Duodenal mucosa (tissue), 2 donors: ENCODE data around the gene CDRT4.

Experiments used
- H3K27ac ChIP-seq: one replicate; pipeline ENCODE4 v1.7.0; 2013; ENCODE audit warnings: low read depth, low read length
- H3K27me3 ChIP-seq, 2 donors: one replicate each; pipeline ENCODE4 v1.7.0; 2013; ENCODE audit warnings: low read length in 2 of 2, control low read depth in 1 of 2; ENCODE audit not compliant: insufficient read depth in 2 of 2, control insufficient read depth in 1 of 2
- H3K36me3 ChIP-seq, 2 donors: one replicate each; pipeline ENCODE4 v1.7.0; 2013; ENCODE audit warnings: low read length in 2 of 2, control low read depth in 1 of 2; ENCODE audit not compliant: insufficient read depth in 2 of 2, control insufficient read depth in 1 of 2
- H3K4me1 ChIP-seq, 2 donors: one replicate each; pipeline ENCODE4 v1.7.0; 2013; ENCODE audit warnings: low read length in 2 of 2, control low read depth in 1 of 2; ENCODE audit not compliant: insufficient read depth in 2 of 2, control insufficient read depth in 1 of 2
- H3K4me3 ChIP-seq, 2 donors: one replicate each; pipeline ENCODE4 v1.7.0; 2013; ENCODE audit warnings: low read length in 2 of 2, low read depth in 1 of 2
- H3K9ac ChIP-seq, 2 donors: one replicate each; pipeline ENCODE4 v1.7.0; 2013; ENCODE audit warnings: low read length in 2 of 2, low read depth in 1 of 2
- H3K9me3 ChIP-seq, 2 donors: one replicate each; pipeline ENCODE4 v1.7.0; 2013; ENCODE audit warnings: low read length in 2 of 2, control low read depth in 1 of 2; ENCODE audit not compliant: control insufficient read depth in 1 of 2

The CDRT4 gene

GRCh38 chr17:15462976-15463772, 4.2 kb downstream of the CDRT4 start:
- H3K4me3 ChIP-seq = no peak overlapping the region
- H3K9ac ChIP-seq = no peak overlapping the region
- peaks cover 23 to 29% of the 10 kb centered on the region in 2 donors for H3K4me1 ChIP-seq
- no peaks in the 10 kb centered on the region for H3K27me3 ChIP-seq
- no peaks in the 10 kb centered on the region for H3K36me3 ChIP-seq
- H3K9me3 ChIP-seq = no peaks in the 10 kb centered on the region
- H3K27ac ChIP-seq = no peak overlapping the region

- Histone ChIP-seq H3K36me3 (no peaks in the 10 kb centered on the region), H3K9me3 (no peaks in the 10 kb centered on the region), H3K4me3 (no peak overlapping the region), H3K27me3 (no peaks in the 10 kb centered on the region), H3K9ac (no peak overlapping the region), H3K4me1 (peaks cover 23% of the 10 kb centered on the region in 2 donors), H3K27ac (no peak overlapping the region)
Measured at GRCh38 chr17:15457723-15458094, 9.7 kb downstream of the CDRT4 start.

- H3K4me1 ChIP-seq = peaks cover 27 to 29% of the 10 kb centered on the region in 2 donors
- H3K9me3 ChIP-seq = no peaks in the 10 kb centered on the region
- H3K4me3 ChIP-seq = no peak overlapping the region
- no peaks in the 10 kb centered on the region for H3K27me3 ChIP-seq
- H3K9ac ChIP-seq = no peak overlapping the region
- no peaks in the 10 kb centered on the region for H3K36me3 ChIP-seq
- no peak overlapping the region for H3K27ac ChIP-seq
Measured at GRCh38 chr17:15456972-15457722, 10.3 kb downstream of the CDRT4 start.

GRCh38 chr17:15456496-15456895, 10.9 kb downstream of the CDRT4 start:
- no peak overlapping the region for H3K27ac ChIP-seq
- H3K9me3 ChIP-seq = no peaks in the 10 kb centered on the region
- no peak overlapping the region for H3K9ac ChIP-seq
- peaks cover 0 to 4% of the 10 kb centered on the region in 2 donors for H3K36me3 ChIP-seq
- H3K4me3 ChIP-seq = no peak overlapping the region
- H3K27me3 ChIP-seq = no peaks in the 10 kb centered on the region
- peaks cover 29 to 30% of the 10 kb centered on the region in 2 donors for H3K4me1 ChIP-seq

GRCh38 chr17:15454346-15454745, 13.1 kb downstream of the CDRT4 start:
- peaks cover 0 to 5% of the 10 kb centered on the region in 2 donors for H3K36me3 ChIP-seq
- H3K4me1 ChIP-seq = peaks cover 29 to 30% of the 10 kb centered on the region in 2 donors
- H3K9me3 ChIP-seq = no peaks in the 10 kb centered on the region
- no peak overlapping the region for H3K9ac ChIP-seq
- no peaks in the 10 kb centered on the region for H3K27me3 ChIP-seq
- no peak overlapping the region for H3K4me3 ChIP-seq
- no peak overlapping the region for H3K27ac ChIP-seq

GRCh38 chr17:15453782-15454181, 13.6 kb downstream of the CDRT4 start:
- Histone ChIP-seq H3K4me3 (no peak overlapping the region), H3K27ac (no peak overlapping the region), H3K27me3 (no peaks in the 10 kb centered on the region), H3K36me3 (peaks cover 0 to 5% of the 10 kb centered on the region in 2 donors), H3K9ac (peak overlapping the region in 1 of 2 donors; percentile 4), H3K9me3 (no peaks in the 10 kb centered on the region), H3K4me1 (peaks cover 29 to 33% of the 10 kb centered on the region in 2 donors)

GRCh38 chr17:15453246-15453645, 14.2 kb downstream of the CDRT4 start:
- Histone ChIP-seq H3K27ac (no peak overlapping the region), H3K9ac (no peak overlapping the region)

GRCh38 chr17:15452746-15453145, 14.7 kb downstream of the CDRT4 start:
- H3K9ac ChIP-seq = no peak overlapping the region
- no peak overlapping the region for H3K27ac ChIP-seq
- H3K4me3 ChIP-seq = no peak overlapping the region
- H3K27me3 ChIP-seq = no peaks in the 10 kb centered on the region
- H3K4me1 ChIP-seq = peaks cover 40 to 44% of the 10 kb centered on the region in 2 donors
- H3K9me3 ChIP-seq = no peaks in the 10 kb centered on the region
- peaks cover 0 to 5% of the 10 kb centered on the region in 2 donors for H3K36me3 ChIP-seq

More at GRCh38 chr17:15453246-15453645, 14.2 kb downstream of the CDRT4 start:
- H3K27me3 ChIP-seq = no peaks in the 10 kb centered on the region
- peaks cover 35 to 39% of the 10 kb centered on the region in 2 donors for H3K4me1 ChIP-seq
- H3K36me3 ChIP-seq = peaks cover 0 to 5% of the 10 kb centered on the region in 2 donors
- no peaks in the 10 kb centered on the region for H3K9me3 ChIP-seq
- H3K4me3 ChIP-seq = no peak overlapping the region

- peaks cover 41 to 42% of the 10 kb centered on the region in 2 donors for H3K4me1 ChIP-seq
- H3K27me3 ChIP-seq = no peaks in the 10 kb centered on the region
- H3K4me3 ChIP-seq = no peak overlapping the region
- no peak overlapping the region for H3K9ac ChIP-seq
- no peaks in the 10 kb centered on the region for H3K9me3 ChIP-seq
- peaks cover 0 to 5% of the 10 kb centered on the region in 2 donors for H3K36me3 ChIP-seq
- H3K27ac ChIP-seq = no peak overlapping the region
Measured at GRCh38 chr17:15451680-15452079, 15.7 kb downstream of the CDRT4 start.

GRCh38 chr17:15448580-15448956, 18.9 kb downstream of the CDRT4 start:
- H3K4me1 ChIP-seq = peaks cover 26 to 31% of the 10 kb centered on the region in 2 donors
- no peak overlapping the region for H3K27ac ChIP-seq
- H3K9ac ChIP-seq = peak overlapping the region in 1 of 2 donors; percentile 18
- no peaks in the 10 kb centered on the region for H3K9me3 ChIP-seq
- H3K4me3 ChIP-seq = no peak overlapping the region
- H3K36me3 ChIP-seq = peaks cover 0 to 5% of the 10 kb centered on the region in 2 donors
- H3K27me3 ChIP-seq = no peaks in the 10 kb centered on the region
